Cortex of kidney (tissue), 1 donor: ENCODE data around the gene NUDT16.

Experiments
- DNase-seq: peaks from one replicate; lab custom pipeline; 2025; lab: John Stamatoyannopoulos, UW

Gene NUDT16

GRCh38 chr3:131386429-131387165 lies 5.0 kb downstream of the NUDT16 start:
- no peak for DNase-seq

- no peak for DNase-seq
Measured at GRCh38 chr3:131387796-131388489, 6.4 kb downstream of the NUDT16 start.

GRCh38 chr3:131388490-131388799 lies 6.9 kb downstream of the NUDT16 start:
- DNase-seq: no peak

- DNase-seq: no peak
Measured at GRCh38 chr3:131390331-131390730, 8.8 kb downstream of the NUDT16 start.

- DNase-seq: no peak
Measured at GRCh38 chr3:131393051-131393450, 11.5 kb downstream of the NUDT16 start.

GRCh38 chr3:131393868-131394267 lies 12.3 kb downstream of the NUDT16 start:
- no peak for DNase-seq

- no peak for DNase-seq
Measured at GRCh38 chr3:131394400-131394799, 12.8 kb downstream of the NUDT16 start.

GRCh38 chr3:131396170-131396569 lies 14.6 kb downstream of the NUDT16 start:
- DNase-seq: no peak

- DNase-seq: no peak
Measured at GRCh38 chr3:131397889-131398288, 16.3 kb downstream of the NUDT16 start.

GRCh38 chr3:131401978-131402377 lies 20.4 kb downstream of the NUDT16 start:
- DNase-seq: no peak

- DNase-seq: no peak
Measured at GRCh38 chr3:131402391-131403039, 20.9 kb downstream of the NUDT16 start.

GRCh38 chr3:131403216-131403895 lies 21.8 kb downstream of the NUDT16 start:
- no peak for DNase-seq

- no peak for DNase-seq
Measured at GRCh38 chr3:131405411-131405810, 23.8 kb downstream of the NUDT16 start.

GRCh38 chr3:131406274-131406673 lies 24.7 kb downstream of the NUDT16 start:
- no peak for DNase-seq

- no peak for DNase-seq
Measured at GRCh38 chr3:131417751-131418150, 36.2 kb downstream of the NUDT16 start.

- DNase-seq: no peak
Measured at GRCh38 chr3:131421301-131421700, 39.7 kb downstream of the NUDT16 start.

GRCh38 chr3:131421957-131422498 lies 40.5 kb downstream of the NUDT16 start:
- DNase-seq: no peak

GRCh38 chr3:131427226-131427625 lies 45.7 kb downstream of the NUDT16 start:
- DNase-seq: no peak

GRCh38 chr3:131431754-131432153 lies 50.2 kb downstream of the NUDT16 start:
- no peak for DNase-seq

GRCh38 chr3:131432441-131432840 lies 50.9 kb downstream of the NUDT16 start:
- no peak for DNase-seq

GRCh38 chr3:131435000-131435399 lies 53.4 kb downstream of the NUDT16 start:
- no peak for DNase-seq
